ENCODE data around the gene ETS1.
"Not testable (repeated sequence)": the region's sequence is repeated elsewhere in the genome, so short reads cannot be mapped to it uniquely, and the experiment has no call there.

ETS1 gene

DNA sequence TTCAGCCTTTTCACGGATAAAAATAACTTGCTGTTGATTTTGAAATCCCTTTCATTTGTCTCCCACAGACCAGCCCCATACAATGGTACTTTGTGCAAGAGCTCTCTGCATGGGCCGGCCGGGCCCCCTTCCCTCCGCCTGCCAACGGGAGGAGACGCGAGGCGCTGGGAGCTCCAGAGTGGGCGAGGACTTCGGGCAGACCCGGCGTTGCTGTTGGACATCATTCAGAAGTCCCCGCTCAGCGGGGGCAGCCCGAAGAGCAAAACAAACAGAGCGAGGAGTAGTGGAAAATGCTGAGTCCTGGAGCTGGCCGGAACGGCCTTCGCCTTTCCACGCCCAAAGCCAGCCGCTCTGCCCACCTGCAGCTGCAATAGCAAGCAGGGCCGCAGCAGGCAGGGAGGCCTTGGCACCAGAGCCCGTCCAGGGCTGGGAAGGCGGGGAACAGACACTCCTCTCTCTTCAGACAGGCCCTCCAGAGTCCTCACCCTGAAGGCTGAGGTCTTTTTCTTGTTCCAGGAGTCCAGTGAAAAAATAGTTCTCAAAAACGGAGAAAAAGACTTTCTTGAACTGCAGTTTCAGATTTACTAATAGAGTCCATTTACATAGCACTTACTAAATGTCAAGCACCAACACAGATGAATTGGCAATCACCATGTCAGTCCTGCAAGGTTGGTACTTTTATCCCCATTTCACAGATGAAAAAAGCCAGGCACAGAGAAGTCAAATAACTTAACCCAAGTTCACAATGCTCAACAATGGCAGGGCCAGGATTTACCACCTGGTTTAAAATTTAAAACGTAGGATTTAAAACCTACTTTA lies 135.5 kb downstream of the ETS1 start:
- Histone ChIP-seq H3K27me3 (no peaks in the 10 kb centered on the region), H4K20me1 (no peaks in the 10 kb centered on the region), H3K27ac (no peak overlapping the region), H3K4me2 (no peak overlapping the region), H3K4me1 (peaks cover 11% of the 10 kb centered on the region), H3K9ac (no peak overlapping the region), H3K9me3 (no peaks in the 10 kb centered on the region), H3K36me3 (peaks cover 7% of the 10 kb centered on the region; the same call in 1 of the 2 replicates), H3K4me3 (no peak overlapping the region)
- no peak for TF ChIP-seq Cebpa-rat (IDR thresholded peaks at IDR 0.05)

DNA sequence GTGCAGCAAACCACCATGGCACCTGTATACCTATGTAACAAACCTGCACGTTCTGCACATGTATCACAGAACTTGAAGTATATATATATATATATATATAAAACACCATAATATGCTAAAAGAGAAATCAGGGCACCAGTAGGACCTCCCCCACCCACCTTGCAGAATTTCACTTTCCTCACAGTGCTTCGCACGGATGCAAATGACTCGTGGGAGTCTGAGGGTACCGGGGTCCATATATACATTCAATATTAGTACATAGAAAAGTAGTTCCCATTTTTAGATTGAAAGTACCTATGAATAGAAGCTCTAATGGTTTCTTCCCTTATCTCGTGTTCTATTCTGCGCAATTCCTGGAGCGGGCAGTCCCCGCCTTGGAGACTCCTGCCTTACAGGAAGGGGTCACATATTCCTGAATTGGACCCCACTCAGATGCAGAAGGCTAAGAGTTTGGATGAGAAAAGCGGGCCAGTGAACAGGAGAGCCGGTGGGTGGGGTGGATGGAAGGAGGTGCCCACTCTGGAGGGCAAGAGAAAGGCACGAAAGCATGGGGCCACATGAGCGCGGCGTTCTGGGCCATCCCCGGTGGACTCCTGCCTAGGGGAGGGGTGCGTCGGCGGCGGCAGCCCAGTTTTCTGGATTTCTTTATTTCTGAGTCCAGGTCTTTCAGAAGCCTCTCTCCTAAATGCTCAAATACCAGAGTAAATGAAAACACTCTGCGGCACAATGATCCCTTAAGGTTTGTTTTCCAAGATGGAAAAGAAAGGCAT lies 136.3 kb downstream of the ETS1 start:
- no peak overlapping the region for H3K4me3 ChIP-seq

DNA sequence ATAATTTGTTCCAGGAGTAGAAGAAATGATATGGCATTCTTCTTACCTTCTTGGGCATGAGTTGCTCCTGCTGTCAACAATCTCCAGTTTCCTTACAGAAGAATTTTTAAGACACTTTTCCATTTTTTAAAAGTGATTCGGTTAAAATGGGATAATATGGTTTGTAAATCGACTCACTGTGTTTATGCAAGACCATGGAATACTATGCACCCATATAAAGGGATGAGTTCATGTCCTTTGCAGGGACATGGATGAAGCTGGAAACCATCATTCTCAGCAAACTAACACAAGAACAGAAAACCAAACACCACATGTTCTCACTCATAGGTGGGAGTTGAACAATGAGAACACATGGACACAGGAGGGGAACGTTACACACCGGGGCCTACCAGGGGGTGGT lies 136.9 kb downstream of the ETS1 start:
- not testable (repeated sequence) for H3K4me2 ChIP-seq, H3K36me3 ChIP-seq, H4K20me1 ChIP-seq, H3K27ac ChIP-seq, H3K4me3 ChIP-seq, H3K27me3 ChIP-seq, H3K9me3 ChIP-seq, H3K9ac ChIP-seq
- H3K4me1 ChIP-seq = peaks cover 11% of the 10 kb centered on the region

More for the DNA sequence above, 136.3 kb downstream of the ETS1 start:
- H3K9ac ChIP-seq = no peak overlapping the region
- no peaks in the 10 kb centered on the region for H3K36me3 ChIP-seq
- H3K9me3 ChIP-seq = no peaks in the 10 kb centered on the region
- TF ChIP-seq Cebpa-rat (IDR thresholded peaks at IDR 0.05) = no peak
- H3K27ac ChIP-seq = no peak overlapping the region
- H3K4me2 ChIP-seq = no peak overlapping the region
- peaks cover 11% of the 10 kb centered on the region for H3K4me1 ChIP-seq
- no peaks in the 10 kb centered on the region for H4K20me1 ChIP-seq
- H3K27me3 ChIP-seq = no peaks in the 10 kb centered on the region

DNA sequence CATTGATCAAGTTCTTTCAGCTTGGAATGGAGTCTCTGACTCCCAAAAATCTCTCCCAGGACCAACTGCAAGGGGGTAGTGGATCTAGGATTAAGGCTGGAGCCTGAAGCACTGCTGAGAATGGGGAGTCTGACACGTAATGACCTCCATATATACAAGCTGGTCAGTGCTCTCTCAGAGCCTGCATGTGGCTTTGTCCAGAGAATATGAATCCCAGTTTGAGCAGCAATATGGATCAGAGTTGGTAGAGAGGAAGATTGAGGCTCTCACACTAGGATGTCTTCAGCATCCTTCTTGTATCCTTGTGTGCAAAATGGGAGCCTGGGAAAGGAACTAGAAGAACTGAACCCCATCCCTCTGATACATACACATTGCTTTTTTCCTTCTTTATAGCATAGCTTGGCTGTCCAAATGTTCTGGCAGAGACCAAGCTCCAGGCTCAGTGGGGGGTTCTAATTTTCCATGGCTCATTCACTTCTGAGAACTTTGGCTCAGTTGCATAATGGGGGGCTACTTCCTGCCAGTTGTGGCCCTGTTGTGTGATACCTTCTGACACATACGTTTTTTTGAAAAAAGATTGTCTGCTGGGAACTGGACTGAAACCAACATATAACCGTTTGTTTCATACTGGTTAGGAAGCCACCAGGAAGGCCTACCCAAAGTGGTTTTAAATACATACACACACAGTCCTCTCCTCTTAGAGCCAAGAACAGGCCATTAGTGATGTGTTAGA lies 138.2 kb downstream of the ETS1 start:
- Histone ChIP-seq H3K27ac (peak overlapping the region; percentile 53; the same call in 1 of the 2 replicates), H4K20me1 (no peaks in the 10 kb centered on the region), H3K9me3 (peaks cover 5% of the 10 kb centered on the region; the same call in 1 of the 2 replicates), H3K4me3 (no peak overlapping the region), H3K36me3 (no peaks in the 10 kb centered on the region), H3K9ac (no peak overlapping the region), H3K4me2 (peak overlapping the region; percentile 51), H3K4me1 (peaks cover 11% of the 10 kb centered on the region), H3K27me3 (no peaks in the 10 kb centered on the region)
- no peak for TF ChIP-seq Cebpa-rat (IDR thresholded peaks at IDR 0.05)

DNA sequence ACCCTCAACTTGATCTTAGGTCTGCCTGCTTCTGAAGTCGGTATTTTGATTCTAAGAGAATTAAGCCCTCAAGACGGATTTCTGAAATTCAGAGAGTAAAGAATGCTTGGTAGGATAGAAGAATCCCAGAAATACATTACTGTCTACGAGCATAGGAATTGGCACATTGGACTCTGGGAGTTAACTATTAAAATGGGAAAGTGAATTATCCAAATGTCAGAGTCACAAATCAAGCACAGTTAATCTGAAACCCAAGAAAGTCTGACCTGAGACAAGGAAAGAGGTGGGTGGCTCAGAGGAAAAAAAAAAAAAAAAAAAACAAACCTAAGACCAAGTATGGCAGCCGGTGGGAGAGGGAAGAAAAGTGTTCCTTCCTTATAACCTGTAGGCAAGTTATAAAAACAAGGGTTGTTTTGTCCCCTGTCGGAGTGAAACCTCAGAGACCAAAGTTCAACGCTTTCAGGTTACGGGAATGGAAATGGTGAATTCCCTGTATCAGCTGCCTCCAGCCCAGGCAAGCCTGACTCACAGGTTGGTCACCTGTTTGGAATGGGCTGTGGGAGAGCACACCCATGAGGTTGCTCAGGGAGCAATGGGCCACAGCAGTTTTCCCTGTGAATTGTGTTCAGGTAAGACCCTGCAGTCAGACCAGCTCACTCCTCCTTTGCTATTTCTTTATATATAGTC lies 139.0 kb downstream of the ETS1 start:
- peaks cover 5% of the 10 kb centered on the region; the same call in 1 of the 2 replicates for H3K9me3 ChIP-seq
- no peak overlapping the region for H3K4me2 ChIP-seq
- H4K20me1 ChIP-seq = no peaks in the 10 kb centered on the region
- H3K4me1 ChIP-seq = peaks cover 11% of the 10 kb centered on the region
- no peaks in the 10 kb centered on the region for H3K27me3 ChIP-seq
- no peak overlapping the region for H3K9ac ChIP-seq
- H3K4me3 ChIP-seq = no peak overlapping the region
- H3K36me3 ChIP-seq = no peaks in the 10 kb centered on the region
- no peak for TF ChIP-seq Cebpa-rat (IDR thresholded peaks at IDR 0.05)
- no peak overlapping the region for H3K27ac ChIP-seq

DNA sequence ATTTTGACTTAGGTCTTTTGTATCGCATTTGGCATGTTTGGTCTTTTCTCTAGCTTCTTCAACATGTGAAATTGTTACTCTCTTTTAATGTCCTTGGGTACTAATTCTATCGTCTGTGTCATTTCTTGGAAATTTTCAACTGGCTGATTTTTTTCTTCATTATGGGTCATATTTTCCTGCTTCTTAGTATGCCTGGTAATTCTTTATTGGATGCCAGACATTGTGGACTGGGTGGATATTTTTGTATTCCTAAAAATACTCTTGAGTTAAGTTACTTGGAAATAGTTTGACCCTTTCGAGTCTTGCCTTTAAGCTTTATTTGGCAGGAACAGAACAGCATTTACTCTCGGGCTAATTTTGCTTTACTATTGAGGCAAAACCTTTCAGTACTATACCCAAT lies 140.1 kb downstream of the ETS1 start:
- H3K4me3 ChIP-seq = no peak overlapping the region
- peaks cover 11% of the 10 kb centered on the region for H3K4me1 ChIP-seq
- no peaks in the 10 kb centered on the region for H3K36me3 ChIP-seq
- no peak overlapping the region for H3K27ac ChIP-seq
- TF ChIP-seq Cebpa-rat (IDR thresholded peaks at IDR 0.05) = no peak
- H3K9me3 ChIP-seq = peaks cover 5% of the 10 kb centered on the region; the same call in 1 of the 2 replicates
- H3K27me3 ChIP-seq = no peaks in the 10 kb centered on the region
- no peak overlapping the region for H3K4me2 ChIP-seq
- no peaks in the 10 kb centered on the region for H4K20me1 ChIP-seq
- H3K9ac ChIP-seq = no peak overlapping the region

DNA sequence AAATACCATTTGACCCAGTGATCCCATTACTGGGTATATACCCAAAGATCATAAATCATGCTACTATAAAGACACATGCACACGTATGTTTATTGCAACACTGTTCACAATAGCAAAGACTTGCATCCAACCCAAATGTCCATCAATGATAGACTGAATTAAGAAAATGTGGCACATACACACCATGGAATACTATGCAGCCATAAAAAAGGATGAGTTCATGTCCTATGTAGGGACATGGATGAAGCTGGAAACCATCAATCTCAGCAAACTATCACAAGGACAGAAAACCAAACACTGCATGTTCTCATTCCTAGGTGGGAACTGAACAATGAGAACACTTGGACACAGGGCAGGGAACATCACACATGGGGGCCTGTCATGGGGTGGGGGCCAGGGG lies 141.4 kb downstream of the ETS1 start:
- not testable (repeated sequence) for H3K4me2 ChIP-seq, H3K36me3 ChIP-seq, H3K4me3 ChIP-seq, H3K9me3 ChIP-seq, H3K27ac ChIP-seq, H4K20me1 ChIP-seq, H3K27me3 ChIP-seq, H3K9ac ChIP-seq
- H3K4me1 ChIP-seq = peaks cover 11% of the 10 kb centered on the region

DNA sequence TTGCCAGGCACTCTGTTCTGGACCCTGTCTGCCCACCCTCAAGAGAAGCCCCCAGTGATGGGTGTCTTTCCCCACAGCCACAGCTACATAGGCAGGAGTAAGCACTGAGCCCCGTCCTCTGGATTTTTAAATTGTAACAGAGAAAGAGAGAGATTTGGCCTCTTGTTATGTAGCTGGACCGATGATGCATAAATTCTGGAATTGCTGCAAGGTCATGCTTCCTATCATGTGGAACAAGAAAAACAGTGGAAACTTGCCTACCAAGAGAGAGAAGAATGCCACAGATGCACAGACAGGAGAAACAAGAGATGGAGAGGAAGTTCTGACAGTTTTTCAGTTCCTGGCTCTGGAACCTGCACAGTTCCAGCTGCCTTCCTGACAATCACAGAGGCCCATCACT lies 150.2 kb downstream of the ETS1 start:
- Histone ChIP-seq H3K9ac (no peak overlapping the region), H4K20me1 (no peaks in the 10 kb centered on the region), H3K27me3 (no peaks in the 10 kb centered on the region), H3K9me3 (no peaks in the 10 kb centered on the region), H3K27ac (no peak overlapping the region), H3K4me3 (no peak overlapping the region), H3K4me2 (peak overlapping the region; percentile 30), H3K36me3 (no peaks in the 10 kb centered on the region), H3K4me1 (peaks cover 5% of the 10 kb centered on the region)
- TF ChIP-seq Cebpa-rat (IDR thresholded peaks at IDR 0.05) = no peak

DNA sequence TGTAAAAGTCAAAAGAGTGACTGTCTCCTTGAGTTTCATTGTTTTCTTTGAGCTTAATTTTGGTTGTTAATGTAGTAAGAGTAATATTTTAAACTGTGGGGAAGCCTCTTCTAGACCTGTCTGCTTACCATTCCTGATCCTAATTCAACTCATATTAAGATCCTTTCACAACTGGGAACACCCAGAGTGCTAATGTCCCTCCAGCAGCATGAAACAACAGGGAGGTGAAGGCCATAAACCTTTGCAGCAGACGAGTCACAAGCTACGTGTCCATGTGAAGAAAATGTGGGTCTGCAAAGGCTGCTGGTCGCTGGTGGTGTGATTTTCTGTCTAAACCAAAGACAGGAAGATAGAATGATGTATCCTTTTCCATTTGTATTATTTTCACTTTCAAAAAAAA lies 152.5 kb downstream of the ETS1 start:
- Histone ChIP-seq H3K9ac (no peak overlapping the region), H3K27me3 (no peaks in the 10 kb centered on the region), H3K4me3 (no peak overlapping the region), H3K36me3 (no peaks in the 10 kb centered on the region), H3K27ac (no peak overlapping the region), H3K4me1 (peaks cover 5% of the 10 kb centered on the region), H3K4me2 (no peak overlapping the region), H3K9me3 (no peaks in the 10 kb centered on the region), H4K20me1 (no peaks in the 10 kb centered on the region)
- TF ChIP-seq Cebpa-rat (IDR thresholded peaks at IDR 0.05) = no peak

Data from BLaER1 (cell line).